ENCODE data around the gene NFKBIE. TPM values are rescaled to one million over a fixed set of nuclear protein-coding genes. Genes with fewer than 3 reads are reported as not detected.

Gene NFKBIE
- total and polyA plus RNA-seq, 9 of the 15 experiments (the other 6 are each of a cell fraction or from before 2014, with no cell fraction given), result 2.1 to 16.4 (median 11.7) TPM

- TF ChIP-seq ZBTB11 (CRISPR knock-in tag; IDR thresholded peaks at IDR 0.05) (peak in 1 of 3 experiments; percentile 81; a peak in 2 of 6 replicates), ZNF644 (tag; IDR thresholded peaks at IDR 0.05; ENCODE audit: low read depth) (peak; percentile 94), ZMIZ1 (IDR thresholded peaks at IDR 0.05; ENCODE audit: low read depth in 2 of 2, low read length in 2 of 2) (peak in 1 of 2 experiments; percentile 86; a peak in 2 of 4 replicates), TRIM24 (IDR thresholded peaks at IDR 0.05) (peak; percentile 96 to 97), ATF2 (CRISPR knock-in tag; IDR thresholded peaks at IDR 0.05) (no peak), BCOR (IDR thresholded peaks at IDR 0.05) (peak; percentile 79), ZBED1 (IDR thresholded peaks at IDR 0.05) (peak; percentile 81; the same call in 1 of the 2 replicates), TAF7 (tag; IDR thresholded peaks at IDR 0.05) (no peak), RCOR1 (IDR thresholded peaks at IDR 0.05; ENCODE audit: borderline replicate concordance in 1 of 2, low read depth in 2 of 2, low read length in 2 of 2) (peak; percentile 87 to 97; a peak in 3 of 4 replicates), NR2C1 (IDR thresholded peaks at IDR 0.05) (no peak; the same call in 1 of the 2 replicates), NR2C1 (tag; IDR thresholded peaks at IDR 0.05) (peak; percentile 26; the same call in 1 of the 2 replicates), ZEB2 (IDR thresholded peaks at IDR 0.05) (peak; percentile 96), NEUROD1 (IDR thresholded peaks at IDR 0.05; ENCODE audit: borderline replicate concordance, low read depth, low read length, partially characterized antibody) (peak; percentile 82), MTA2 (IDR thresholded peaks at IDR 0.05; ENCODE audit: low read depth) (peak; percentile 93)
Observed at GRCh38 chr6:44225579-44226325, 39.6 kb downstream of the NFKBIE start (continued).
